DOHH2 (cell line): Measurements from ENCODE around the gene TMA7.

Experiments
- CTCF ChIP-seq: fragments of 200-600 bp; sonication (generic); IDR thresholded peaks from one replicate; pipeline ENCODE4 v1.5.1; 2014; ENCODE audit warnings: antibody characterized with exemption, mild to moderate bottlenecking, low read depth, low read length; ENCODE audit not compliant: poor library complexity, severe bottlenecking
- EZH2phosphoT487 ChIP-seq: fragments of 200-600 bp; sonication (generic); IDR thresholded peaks from 2 replicates; pipeline ENCODE4 v1.6.1; 2017; ENCODE audit warnings: borderline replicate concordance, mild to moderate bottlenecking, antibody characterized with exemption, low read length, moderate library complexity, mixed read lengths

GRCh38 chr3:48416091-48416505, 24.0 kb upstream of the TMA7 start:
- TF ChIP-seq CTCF (no peak), EZH2phosphoT487 (no peak)
